A204.1 (cell line): ENCODE measurements around the gene JKAMP.

Experiments
- FAIRE-seq: peaks from 2 replicates; lab custom pipeline; 2012; peaks lifted over from hg19 to GRCh38; lab: Jason Lieb, UNC

The JKAMP gene

DNA sequence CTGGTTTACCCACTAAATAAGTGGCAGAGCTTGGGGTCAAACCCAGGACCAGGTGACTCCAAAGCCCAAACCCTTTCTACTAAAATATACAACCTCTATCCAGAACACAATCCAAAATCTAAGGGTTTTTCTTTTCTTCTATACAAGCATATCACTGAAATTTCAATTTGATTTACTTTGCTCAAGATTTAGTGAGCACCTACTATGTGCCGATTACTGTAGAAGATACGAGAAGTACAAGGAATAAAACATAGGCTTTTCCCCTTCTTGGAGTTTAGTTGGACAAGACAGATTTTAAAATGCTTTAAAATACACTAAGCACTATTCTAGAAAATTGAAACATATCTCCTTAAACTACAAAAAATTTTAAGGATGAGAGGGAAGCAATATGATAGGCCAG lies 2.9 kb upstream of the JKAMP start:
- FAIRE-seq: no peak

GRCh38 chr14:59481871-59482540 lies 2.3 kb upstream of the JKAMP start:
- no peak for FAIRE-seq

- FAIRE-seq: no peak
Observed at GRCh38 chr14:59482541-59483331, 1.6 kb upstream of the JKAMP start.

- no peak for FAIRE-seq
Observed at GRCh38 chr14:59483363-59483762, 954 bp upstream of the JKAMP start.

- no peak for FAIRE-seq
Observed at GRCh38 chr14:59484639-59485175, 390 bp downstream of the JKAMP start.

GRCh38 chr14:59490756-59491155 lies 6.4 kb downstream of the JKAMP start:
- FAIRE-seq: no peak

DNA sequence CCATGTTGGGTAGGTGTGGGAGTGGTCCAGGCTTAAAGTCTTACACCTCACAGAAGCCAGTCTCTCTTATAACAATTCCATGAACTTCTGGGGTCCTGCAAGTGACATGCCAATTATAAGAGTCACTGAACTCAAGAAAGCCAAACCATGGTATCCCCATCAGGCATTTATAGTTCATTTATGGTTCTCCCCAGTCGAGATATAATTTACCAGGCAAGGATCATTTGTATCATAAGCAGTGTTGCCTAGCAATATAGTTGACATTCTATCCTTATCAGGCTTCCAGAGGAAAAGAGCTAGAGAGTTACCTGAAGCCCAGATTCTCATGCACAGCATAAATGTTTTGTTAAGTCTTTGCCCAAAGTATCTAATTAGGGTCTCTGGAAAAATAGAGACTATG lies 8.1 kb downstream of the JKAMP start:
- no peak for FAIRE-seq

DNA sequence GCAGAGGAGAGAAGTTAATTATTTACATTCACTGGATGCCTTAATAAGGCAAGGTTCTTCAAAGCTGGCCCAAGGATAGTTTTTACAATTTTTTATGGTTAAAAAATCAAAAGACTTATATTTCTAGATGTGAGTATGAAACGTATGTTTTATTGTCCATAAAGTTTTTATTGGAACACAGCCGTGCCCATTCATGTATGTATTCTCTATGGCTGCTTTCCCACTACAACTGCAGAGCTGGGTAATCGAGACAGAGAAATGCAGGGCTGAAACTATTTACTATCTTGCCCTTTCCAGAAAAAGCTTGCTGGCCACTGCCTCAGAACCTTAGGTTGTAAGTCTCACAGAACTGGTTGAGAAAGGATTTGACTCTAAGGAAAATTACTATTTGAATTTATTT lies 16.4 kb downstream of the JKAMP start:
- no peak for FAIRE-seq

DNA sequence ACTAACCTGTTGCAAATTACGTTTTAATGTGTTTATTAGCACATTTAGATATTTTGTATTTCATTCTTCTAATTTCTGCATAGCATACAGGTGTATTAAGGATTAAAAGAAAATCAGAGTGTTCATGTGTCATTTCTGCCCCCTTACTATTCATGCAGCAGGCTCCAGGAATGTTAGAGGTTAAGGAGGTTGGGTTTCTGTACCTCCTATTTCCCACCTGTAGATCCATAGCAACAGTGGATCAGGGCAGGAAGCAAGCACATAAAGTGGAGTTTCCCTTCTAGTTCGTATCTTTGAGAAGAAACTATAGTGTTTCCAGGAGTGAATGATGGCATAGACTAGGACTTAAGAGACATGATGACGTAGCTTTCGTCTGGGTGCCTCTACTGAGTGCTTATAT lies 18.9 kb downstream of the JKAMP start:
- FAIRE-seq: no peak

- FAIRE-seq: no peak
Observed at GRCh38 chr14:59507063-59507751, 22.9 kb downstream of the JKAMP start.

DNA sequence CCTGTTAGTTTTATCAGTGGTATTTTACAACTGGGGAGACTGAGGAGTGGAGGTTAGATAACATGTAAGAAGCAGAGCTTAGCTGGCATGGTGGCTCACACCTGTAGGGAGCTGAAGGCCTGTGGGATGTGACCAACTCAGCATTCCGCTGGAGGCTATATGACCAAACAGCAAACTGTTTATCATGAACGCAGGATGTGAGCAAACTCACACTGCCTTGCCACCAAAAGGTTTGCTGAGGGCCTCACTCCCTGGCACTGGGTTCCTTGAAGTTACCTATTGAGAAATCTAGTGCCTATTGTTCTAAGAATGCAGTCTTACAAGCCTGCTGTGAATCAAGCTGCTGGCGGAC lies 23.4 kb downstream of the JKAMP start:
- FAIRE-seq: no peak

- no peak for FAIRE-seq
Observed at GRCh38 chr14:59509101-59509500, 24.8 kb downstream of the JKAMP start.

DNA sequence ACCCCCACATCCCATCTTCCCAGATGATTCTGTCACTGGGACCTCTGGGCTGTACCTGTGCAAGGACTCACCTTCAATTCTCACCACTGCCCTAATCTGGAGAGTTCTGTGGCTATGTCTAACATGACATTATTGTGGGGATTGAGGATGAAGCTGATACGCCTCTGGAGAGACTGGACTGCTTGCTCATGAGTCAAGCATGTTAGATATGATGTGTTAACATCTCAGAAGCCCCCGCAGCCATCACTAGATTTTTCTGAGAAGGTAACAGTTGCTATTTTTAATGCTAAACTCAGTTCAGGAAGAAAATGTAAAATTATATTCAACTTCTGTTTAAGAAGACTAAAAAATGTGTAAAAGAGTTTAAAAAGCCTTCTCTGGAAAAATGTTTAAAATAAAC lies 25.7 kb downstream of the JKAMP start:
- no peak for FAIRE-seq

GRCh38 chr14:59510966-59511365 lies 26.6 kb downstream of the JKAMP start:
- no peak for FAIRE-seq

DNA sequence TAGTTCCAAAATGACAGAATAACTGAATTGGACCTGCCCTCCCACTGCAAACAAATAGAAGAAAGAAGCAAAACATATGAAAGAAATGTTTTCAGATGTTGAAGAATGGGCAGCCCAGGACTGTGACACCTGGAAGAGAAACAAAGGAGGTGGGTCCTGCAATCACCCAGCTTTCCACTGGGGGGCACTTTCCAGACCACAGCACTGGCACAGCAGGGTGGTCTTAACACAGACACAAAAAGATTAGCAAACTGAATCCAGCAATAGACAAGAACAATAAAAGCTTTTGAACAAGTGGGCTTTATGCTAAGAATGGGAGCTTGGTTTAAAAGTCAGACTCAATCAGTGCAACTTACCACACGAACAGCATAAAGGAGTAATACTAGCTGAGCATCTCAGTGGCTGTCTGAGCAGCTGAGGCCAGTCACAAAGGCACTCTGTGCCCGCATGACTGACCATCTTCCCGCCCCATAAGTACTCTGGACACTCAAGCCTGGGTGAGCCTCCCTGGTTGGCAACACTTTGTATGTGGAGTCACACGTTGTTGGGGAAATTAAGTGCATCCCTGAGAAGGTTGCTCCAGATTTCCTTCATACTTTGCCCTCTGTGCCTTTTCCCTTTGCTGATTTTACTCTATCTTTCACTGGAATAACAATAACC lies 27.7 kb downstream of the JKAMP start:
- no peak for FAIRE-seq

DNA sequence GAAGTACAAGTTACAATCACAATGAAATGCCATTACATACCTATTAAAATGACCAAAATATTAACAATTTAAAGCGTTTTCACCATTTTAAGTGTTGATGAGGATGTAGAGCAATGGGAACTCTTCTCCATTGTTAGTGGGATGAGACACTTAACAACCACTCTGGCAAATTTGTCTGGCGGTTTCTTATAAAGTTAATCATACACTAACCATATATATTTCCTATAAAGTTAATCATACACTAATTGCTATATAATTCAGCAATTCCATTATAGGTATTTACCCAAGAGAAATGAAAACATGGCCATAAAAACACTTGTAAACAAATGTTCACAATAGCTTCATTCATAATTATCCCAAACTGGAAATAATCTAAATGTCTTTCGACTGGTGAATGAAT lies 35.9 kb downstream of the JKAMP start:
- FAIRE-seq: no peak

DNA sequence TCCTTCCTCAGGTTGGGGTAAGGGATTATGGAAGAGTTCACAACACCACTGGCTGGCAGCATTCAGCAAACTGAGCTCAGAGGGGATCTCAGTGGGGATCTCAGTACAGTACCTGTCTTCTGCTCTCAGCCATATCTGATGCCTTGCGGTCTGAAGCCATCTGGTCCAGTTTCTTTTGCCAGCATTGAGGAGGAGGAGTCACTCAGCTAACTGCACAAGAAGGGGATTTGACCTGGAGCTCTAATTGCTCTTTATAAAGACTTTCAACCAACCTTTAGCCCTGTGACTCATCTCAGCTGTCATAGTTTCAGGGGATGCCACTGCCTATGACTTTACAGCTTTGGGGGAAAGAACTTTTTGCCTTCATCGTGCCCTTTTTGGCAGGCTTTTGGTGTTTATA lies 44.9 kb downstream of the JKAMP start:
- no peak for FAIRE-seq

DNA sequence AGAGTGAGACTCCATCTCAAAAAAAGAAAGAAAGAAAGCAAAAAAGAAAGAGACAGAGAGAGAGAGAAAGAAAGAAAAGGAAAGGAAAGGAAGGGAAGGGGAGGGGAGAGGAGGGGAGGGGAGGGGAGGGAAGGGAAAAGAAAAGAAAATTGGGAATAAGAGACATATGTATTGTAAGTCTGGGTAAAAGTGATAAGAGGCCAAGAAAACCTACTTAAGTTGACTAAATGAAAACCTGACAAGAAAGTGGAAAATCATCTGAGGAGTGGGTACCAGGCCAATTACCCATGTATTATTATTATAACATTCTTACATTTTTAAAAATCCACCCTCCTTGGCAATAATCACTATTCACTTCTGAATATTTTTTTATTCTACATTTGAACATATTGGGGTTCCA lies 46.0 kb downstream of the JKAMP start:
- FAIRE-seq: no peak

- FAIRE-seq: no peak
Observed at GRCh38 chr14:59532419-59532818, 48.1 kb downstream of the JKAMP start.

DNA sequence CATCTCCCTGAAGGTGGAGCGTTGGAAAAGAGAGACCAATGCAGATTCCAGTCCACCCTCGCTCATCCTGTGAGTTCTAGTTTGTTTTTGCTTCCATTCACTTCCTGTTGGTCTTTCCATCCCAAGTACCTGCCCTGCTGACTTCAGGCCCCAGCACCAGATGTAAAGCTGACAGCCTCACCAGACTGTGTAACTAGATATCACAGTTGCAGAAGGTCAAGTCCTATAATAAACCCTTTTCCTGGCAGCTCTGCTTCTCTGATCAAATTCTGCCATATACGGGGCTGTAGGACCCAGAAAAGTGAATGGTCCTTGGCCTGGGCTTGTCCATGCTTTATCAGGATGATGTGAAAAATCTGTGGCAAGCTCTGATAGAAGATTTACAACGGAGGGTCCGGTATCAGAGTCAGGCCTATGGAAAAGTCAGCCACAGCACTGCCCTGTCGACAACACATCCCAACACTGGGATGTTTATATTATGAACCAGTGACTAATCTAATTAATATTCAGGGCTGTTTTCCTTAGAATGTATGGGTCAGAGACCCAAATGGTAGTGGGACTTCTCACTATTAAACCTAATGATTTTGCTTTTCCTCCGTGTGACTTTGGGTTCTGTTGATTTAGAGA lies 50.2 kb downstream of the JKAMP start:
- FAIRE-seq: no peak

GRCh38 chr14:59537476-59537875 lies 53.2 kb downstream of the JKAMP start:
- no peak for FAIRE-seq

DNA sequence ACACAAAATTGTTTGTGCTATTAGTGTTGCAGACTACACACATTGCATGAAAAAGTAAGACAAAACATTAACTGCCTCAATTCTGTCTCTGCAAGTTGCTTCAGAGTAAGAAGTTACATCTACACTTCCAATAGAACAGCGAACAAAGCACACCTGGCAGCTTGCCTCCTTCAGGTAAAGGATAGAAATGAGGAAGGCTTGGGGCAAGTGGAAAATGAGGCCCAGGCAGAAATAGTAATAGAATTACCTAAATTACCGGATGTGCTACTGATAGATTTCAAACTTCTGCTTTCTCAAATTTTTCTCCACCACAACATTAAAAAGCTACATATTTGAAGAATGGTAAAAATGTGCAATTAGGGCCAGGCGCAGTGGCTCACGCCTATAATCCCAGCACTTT lies 54.6 kb downstream of the JKAMP start:
- no peak for FAIRE-seq
